ENCODE data around the gene NOL7.

GRCh38 chr6:13664703-13665352 lies 49.7 kb downstream of the NOL7 start:
- TF ChIP-seq EZH2 (IDR thresholded peaks at IDR 0.05; ENCODE audit: borderline replicate concordance, low read depth, low read length, poor library complexity, severe bottlenecking) (no peak), CTCF (conservative IDR thresholded peaks at IDR 0.05; ENCODE audit: low read depth, low read length) (no peak)

Measured in A673 (cell line).